Stimulated activated naive CD4-positive, alpha-beta T cell treated with Interleukin-2 at 50 U/mL for 16 hours (primary cell): ENCODE measurements around the gene LRRC2.
"Not testable (repeated sequence)": the region's sequence is repeated elsewhere in the genome, so short reads cannot be mapped to it uniquely, and the experiment has no call there.

Experiments
- DNase-seq: peaks from one replicate; lab custom pipeline; 2025; lab: John Stamatoyannopoulos, UW

The LRRC2 gene

DNA sequence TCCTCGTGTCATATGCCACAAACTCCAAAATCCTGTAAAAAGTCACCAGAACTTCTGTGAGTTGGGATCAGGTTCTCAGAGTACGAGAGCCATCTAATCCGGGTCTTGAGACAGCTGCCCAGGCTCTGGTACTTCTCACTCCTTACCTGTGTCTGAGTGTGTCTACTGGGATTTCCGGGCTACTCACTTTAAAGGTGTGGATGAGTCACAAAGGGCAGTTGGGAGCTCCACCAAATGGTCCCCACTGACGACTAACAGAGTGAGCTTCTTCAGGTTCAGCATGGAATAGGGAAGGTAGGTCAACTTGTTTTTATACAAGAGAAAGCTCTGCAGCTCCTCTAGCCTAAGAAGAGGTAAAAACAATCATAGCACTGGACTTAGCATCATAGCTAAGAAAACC, 38.9 kb downstream of the LRRC2 start:
- DNase-seq = no peak

DNA sequence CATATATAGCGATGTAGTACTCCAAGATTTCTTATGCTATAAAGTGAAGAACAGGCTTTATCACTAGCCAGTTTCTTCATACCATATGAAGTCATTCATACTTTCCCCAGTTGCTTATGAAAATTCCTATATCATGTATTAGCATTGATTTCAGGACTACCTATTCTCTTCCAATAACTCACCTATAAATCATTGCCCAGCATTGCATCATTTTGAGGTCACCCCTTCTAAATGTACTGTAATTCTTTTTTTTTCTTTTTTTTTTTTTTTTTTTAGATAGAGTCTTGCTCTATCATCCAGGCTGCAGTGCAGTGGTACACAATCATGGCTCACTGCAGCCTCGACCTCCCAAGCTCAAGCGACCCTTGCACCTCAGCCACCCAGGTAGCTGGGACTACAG, 41.3 kb downstream of the LRRC2 start:
- DNase-seq = no peak

DNA sequence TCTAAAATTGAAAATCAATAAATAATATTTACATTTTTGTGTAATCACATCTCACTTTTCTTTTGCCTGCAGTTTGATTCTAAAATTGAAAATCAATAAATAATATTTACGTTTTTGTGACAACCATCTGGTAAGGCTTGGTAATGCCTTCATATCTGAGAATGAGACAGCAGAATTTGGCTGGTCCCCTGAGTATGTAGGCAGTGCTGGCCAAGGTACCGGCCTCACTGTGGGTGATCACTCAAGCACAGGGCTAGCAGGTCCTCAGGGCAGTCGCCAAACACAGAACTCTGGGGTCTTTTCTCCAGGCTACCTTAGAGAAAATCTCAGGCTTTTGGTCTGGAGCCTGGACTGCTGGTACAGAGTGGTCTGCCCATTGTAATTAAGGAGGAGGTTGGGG, 42.1 kb downstream of the LRRC2 start:
- DNase-seq = no peak

DNA sequence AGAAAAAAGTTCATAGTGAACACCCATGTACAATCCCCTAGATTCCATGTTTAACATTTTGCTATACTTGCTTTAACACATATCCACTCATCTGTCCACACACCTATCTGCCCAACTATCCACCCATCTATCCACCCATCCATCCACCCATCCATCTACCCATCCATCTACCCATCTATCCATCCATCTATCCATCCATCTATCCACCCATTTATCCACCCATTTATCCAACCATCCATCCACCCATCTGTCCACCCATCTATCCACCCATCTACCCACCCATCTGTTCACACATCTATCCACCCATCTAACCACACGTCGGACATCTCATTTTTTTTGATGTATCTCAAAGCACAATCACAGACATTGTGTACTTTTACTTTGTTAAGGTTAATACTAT, 42.5 kb downstream of the LRRC2 start:
- DNase-seq = no peak

DNA sequence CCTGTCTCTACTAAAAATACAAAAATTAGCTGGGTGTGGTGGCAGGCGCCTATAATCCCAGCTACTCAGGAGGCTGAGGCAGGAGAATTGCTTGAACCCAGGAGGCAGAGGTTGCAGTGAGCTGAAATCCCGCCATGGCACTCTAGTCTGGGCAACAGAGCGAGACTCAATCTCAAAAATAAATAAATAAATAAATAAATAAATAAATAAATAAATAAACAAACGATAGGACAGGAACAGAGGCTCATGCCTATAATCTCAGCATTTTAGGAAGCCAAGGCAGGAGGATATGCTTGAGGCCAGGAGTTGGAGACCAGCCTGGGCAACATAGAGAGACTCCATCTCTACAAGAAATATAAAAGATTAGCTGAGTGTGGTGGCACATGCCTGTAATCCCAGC, 43.9 kb downstream of the LRRC2 start:
- not testable (repeated sequence) for DNase-seq

DNA sequence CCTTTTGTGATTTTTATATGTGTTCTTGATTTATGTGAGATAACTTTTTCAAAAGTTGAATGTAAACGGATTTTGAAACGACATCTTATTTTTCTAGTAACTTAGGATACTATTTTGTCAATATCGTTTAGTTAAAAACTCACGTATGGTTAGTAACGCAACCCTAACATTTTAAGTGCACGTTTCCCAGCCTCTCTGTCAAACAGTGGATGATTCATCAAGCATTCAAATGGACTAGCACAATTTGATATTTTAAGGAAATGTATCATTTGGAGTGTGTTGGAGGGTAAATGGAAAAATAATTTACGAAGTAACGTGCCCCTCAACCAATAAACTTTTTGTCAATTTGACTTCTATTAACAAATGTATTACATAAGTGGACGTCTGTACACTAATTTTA, 45.0 kb downstream of the LRRC2 start:
- DNase-seq = no peak

DNA sequence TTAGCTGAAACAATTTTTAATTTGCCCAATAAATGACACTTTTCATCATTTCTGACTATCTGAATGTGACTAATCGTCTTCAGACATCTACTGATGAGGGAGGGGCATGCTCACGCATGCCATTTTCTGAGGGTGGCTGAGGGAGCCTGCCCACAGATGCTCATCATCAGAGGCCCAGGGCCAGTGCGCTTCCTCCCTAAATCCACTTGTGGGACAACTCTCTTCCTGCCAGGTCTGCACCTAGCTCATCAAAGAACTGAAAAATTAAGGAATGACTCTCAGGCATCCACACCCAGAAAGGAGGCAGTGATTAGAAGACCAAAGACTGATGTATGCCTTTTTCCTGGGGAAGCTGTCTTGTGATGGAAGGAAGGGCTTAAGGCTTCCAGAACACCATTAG, 45.6 kb downstream of the LRRC2 start:
- no peak for DNase-seq

DNA sequence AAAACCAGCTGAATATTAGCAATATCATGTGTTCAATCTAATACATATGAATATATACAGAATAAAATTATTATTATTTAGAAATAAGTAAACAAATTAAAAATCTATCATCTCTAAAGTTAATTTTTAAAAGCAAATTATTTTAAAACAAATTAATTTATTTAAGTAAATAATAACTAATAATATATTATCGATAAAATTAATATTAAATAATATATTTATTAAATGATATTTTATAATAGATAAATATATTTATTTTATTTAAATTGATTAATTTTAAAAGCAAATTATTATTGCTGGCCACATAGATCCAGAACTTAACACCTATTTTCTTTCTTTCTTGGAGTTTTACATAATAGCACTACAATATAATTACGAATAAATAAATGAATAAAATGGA, 46.1 kb downstream of the LRRC2 start:
- DNase-seq = no peak

DNA sequence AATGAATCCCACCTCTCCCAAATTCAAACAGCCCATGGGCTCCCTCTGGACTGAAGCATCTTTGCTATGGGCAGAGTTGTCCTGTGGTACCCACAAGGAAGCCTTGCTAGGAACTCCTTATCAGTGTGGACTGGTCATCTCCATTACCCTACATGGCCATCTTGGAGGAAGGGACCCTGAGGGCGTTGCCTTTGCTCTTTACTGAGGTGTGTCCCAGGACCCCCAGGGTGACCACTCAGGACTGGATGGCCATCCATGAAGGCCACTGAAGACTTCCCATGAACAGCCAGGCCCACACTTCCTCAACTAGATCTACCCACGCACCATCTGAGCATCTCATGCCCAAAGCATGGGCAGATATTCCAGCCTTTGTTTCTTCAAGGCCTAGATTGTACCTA, 48.3 kb downstream of the LRRC2 start:
- no peak for DNase-seq

DNA sequence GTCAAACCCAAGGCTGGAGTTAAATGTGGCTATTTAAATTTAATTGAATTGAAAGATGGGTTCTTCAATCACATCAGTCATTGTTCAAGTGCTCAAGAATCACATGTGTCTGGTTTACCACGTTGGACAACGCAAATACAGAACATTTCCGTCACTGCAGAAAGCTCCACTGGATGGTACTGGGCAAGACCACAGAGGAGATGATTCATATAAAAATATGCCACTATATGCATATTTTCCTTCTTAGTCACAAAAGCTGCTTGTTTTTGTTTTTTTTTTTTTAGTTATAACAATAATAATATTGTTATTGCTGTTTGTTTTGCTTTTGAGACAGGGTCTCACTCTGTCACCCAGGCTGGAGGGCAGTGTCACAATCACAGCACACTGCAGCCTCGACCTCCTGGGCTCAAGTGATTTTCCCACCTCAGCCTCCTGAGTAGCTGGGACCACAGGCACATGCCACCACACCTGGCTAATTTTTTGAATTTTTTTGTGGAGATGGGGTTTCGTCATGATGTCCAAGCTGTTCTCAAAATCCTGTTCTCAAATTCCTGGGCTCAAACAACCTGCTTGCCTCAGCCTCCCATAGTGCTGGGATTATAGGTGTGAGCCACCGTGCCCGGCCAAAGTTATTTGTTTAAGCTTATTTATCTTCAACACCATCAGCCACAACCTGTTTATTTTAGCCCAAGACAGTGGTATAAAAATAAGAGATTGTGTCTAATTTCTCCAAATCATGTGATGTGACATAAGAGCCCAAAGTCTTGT, 48.9 kb downstream of the LRRC2 start:
- DNase-seq = no peak

DNA sequence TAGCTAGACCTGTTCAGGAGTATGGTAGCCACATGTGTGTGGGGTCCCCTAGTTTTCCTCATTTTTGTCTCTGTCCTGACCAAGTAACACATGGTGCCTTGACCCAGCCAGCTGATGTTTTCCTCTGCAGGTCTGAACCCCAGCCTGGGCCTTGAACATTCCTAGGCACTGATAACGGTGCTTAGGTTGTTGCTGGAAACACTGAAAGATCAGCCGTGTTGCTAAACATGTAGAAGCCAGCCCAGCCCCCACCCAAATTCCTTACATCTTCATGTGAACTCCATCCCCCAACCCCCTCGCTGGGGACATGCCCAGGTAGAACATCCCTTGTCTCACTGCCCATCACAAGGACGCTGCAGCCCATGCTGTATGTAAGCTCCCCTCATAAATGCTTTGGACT, 49.6 kb downstream of the LRRC2 start:
- no peak for DNase-seq

DNA sequence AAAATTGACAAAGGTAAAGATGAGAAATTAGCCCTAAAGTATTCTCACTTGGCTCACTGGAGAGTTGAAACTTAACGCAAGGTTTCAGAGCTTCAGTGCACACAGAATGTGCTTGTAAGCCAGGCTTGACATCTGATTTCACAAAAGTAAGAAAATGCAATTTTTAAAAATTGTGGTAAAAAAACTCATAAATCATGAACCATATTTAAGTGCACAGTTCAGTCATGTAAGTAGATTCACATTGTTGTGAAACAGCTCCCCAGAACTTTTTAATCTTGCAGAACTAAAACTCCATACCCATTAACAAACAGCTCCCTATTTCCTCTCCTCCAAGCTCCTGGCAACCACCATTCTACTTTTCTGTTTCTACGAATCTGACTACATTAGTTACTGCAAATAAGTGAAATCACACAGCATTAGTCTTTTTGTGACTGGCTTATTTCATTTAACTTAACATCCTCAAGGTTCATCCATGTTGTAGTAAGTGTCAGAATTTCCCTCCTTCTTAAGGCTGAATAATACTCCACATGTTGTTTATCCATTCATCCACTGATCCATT, 53.8 kb downstream of the LRRC2 start:
- DNase-seq = no peak

DNA sequence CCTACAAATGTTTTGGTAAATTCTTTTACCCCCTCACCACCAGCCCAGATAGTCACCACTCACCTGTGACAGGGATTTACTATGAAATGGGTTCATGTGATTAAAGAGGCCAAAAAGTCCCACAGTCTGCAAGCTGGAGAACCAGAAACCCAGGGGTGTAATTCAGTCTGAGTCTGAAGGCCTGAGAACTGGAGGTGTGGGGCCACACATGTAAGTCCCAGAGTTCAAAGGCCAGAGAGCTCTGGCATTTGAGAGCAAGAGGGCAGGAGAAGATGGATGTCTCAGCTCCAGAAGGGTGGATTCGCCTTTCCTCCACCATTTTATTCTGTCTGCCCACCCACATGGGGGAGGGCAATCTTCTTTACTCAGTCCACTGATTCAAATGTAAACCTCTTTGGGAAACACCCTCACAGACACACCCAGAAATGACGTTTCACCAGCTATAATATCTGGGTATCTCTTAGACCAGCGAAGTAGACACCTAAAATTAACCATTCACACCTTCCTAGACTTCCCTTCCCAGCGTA, 56.4 kb downstream of the LRRC2 start:
- no peak for DNase-seq

DNA sequence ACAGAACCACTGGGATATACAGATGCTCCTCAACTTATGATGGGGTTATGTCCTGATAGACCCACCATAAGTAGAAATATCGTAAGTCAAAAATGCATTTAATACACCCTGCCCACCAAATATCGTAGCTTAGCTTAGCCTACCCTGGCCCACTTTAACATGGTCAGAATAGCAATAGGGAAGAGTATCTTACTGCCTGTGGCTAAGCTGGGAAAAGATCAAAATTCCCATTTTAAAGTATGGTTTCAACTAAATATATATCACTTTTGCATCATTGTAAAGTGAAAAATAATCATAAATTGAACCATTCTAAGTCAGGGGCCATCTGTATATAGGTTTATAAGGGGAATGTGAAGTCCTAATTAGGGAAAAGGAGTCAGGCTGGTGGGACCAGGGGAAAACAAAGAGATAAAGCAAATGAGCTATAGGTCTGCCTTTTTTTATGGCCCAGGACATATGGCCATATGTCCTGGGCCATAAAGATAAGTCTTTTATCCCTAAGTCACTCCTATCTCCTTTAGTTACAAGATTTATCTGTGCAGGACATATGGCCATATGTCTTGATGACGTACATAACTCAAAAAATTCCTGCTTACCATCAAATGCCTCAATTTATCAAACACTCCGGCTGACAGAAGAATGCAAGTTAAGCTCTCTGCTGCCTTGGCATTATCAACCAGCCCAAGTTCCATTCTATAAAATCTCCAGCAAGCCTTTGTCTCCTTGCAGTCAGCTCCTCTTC, 57.1 kb downstream of the LRRC2 start:
- no peak for DNase-seq

DNA sequence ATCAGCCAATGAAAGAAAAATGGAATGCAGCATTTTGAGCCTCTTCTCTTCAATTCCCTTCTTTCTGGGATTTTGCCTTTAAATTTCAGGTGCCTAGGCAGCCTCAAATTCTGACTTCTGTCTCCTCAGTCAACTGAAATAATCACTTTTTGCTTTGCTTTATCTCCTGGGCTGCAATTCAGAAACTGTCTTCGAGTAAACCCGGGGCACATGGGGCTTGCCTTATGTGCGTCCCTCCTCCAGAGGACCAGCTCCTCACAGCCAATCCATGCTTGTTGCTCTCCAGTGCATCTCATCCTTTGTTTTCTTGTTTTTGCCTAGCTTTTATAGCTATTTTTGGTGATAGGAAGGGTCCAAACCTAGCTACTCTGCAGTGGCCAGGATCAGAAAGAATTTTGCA, 59.6 kb downstream of the LRRC2 start:
- DNase-seq = no peak

DNA sequence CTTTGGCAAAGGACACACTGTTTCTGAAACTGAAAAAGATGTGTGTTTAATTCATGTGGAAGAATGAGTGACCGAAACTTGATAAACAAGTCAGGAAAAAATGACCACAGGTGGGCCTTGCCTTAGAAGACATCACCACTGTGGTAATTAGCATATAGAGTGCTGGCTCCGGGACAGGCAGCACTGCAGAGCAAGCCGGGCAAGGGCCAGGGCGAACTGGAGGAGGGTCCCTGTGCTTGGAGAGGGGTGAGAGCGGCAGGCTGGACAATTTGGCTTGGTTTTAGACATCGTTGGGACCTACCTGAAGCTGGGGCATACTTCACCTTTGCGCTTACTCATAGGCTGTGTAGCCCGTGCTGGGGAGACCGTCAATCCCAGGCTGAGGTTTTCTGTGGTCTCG, 60.1 kb downstream of the LRRC2 start:
- DNase-seq = no peak

DNA sequence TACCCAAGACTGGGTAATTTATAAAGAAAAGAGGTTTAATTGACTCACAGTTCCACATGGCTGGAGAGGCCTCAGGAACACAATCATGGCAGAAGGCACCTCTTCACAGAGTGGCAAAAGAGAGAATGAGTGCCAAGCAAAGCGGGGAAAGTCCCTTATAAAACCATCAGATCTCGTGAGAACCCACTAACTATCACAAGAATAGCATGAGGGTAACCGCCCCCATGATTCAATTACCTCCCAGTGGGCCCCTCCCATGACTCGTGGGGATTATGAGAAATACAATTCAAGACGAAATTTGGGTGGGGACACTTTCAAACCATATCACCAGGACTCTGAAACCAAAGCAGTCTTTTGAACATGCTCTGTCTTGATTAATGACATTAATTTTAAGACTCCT, 61.3 kb downstream of the LRRC2 start:
- DNase-seq = peak; percentile 26

DNA sequence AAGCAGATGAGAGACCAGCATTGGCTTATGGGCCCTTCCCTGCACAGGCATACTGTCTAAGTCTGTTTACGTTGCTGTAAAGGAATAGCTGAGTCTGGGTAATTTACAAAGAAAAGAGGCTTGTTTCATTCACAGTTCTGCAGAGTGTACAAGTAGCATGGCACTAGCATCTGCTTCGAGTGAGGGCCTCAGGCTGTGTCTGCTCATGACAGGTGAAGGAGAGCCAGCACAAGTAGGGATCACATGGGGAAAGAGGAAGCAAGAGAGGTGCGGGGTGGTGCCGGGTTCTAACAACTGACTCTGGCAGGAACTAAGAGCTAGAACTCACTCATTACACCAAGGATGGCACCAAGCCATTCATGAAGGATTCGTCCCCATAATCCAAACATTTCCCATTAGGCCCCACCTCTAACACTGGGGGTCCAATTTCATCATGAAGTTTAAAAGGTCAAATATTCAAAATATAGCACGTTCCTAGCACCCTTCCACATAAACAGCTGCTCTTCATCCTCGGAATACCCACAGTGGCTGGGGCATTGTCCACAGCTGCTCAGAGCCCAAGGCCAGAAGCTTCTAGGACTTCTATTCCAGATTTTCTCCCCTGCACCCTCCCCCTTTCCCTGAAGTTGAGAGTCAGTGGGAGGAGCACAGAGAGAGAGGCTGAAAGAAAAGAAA, 62.8 kb downstream of the LRRC2 start:
- no peak for DNase-seq

DNA sequence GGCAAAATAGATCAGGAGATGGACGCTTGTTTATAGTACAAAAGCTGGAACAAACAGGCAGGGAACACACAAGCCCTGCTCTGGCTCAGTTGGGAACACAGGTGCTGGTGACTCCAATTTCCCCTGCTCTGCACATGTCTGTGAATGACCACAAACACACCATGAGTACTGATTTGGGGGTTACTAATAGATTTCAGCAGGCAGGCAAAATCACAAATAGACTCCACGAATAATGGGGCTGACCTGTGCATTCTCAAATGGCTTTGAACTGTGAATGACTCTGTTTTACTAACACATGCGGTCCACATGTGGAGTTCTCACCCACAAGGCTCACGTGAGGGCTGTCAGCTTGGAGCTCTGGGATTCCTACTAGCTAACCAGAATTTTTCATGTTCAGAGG, 64.4 kb downstream of the LRRC2 start:
- no peak for DNase-seq

DNA sequence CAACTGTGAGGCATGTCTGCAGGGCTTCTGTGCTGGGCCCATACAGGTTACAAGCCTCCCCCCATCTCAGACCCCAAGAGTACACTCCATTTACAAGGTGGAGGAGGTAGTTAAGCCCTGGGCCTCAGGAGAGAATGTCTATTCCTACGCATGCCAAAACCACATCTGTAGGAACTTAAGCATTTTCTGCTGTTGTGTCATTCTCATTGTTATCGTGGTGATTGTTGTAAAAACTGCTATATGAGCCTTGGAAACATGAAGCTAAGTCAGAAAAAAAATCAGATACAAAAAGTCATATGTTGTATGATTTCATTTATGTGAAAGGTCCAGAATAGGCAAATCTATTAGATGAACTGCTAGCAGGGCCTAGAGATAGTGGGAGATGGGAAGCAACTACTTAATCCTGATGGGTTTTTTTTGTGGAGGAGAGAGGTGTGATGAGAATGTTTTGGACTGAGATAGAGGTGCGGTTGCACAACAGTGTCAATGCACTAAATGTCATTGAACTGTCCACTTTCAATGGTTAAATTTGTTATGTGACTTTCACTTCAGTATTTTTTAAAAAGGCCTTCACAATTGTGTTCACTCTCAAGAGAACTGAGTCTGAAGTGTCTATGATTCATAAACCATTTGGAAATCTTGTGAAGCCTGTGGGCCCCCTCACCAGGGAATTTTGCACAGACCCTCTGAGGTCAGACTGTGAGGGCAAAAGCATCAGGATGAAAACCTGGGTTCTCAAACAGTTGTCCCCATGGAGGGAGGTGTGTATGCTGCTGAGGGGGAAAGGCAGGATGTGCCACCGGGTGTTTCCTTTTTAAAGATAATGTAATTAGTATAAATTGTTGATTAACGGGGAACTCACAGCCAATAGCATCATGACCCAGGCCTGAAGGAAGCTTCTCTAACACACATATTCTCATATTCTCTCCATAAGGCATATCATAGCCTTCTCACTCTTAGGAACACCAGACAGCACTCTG, 65.2 kb downstream of the LRRC2 start:
- no peak for DNase-seq

DNA sequence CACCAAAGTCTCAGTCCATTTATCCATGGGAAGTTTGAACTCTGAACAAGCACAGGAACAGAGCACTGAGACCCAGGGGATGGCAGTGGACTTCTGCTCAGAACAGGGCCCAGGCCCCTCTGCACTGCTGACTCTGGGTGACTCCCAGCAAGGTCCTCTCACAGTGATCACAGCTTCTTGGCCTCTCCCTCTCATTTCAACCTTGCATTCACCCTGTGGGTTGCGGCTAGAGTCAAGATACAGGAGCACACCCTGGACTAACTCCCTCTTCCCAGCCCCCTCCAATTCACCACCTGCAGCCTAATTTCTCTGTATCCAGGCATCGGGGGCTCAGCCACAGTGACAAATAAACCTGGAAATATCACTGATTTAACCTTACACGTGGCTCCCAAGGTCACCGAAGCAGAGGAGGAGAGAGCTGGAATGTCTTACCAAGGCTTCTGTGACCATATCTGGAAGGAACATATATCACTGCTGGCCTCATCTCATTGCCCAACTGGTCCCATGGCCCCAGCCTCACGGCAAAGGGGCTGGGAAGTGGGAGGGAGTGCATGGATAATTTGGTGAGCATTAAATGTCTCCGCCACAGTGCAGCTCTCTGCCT, 67.1 kb downstream of the LRRC2 start:
- DNase-seq = no peak
